Tibial nerve (tissue), 4 donors: Measurements from ENCODE around the gene BHLHE41. TPM values are rescaled to one million over a fixed set of nuclear protein-coding genes. Genes with fewer than 3 reads are reported as not detected.
A peak's percentile ranks its signal among the peaks of the same experiment; 100 is the strongest.

ENCODE experiments used
- DNase-seq, 2 donors: peaks; one replicate each; pipeline ENCODE4 v3.0.0-alpha.2; 2019; ENCODE audit warnings: low spot score in 2 of 2
- H3K27ac ChIP-seq, 4 donors: fragments of 200-600 bp; sonication (generic) in 3 of 4; one replicate each; pipeline ENCODE4 v1.5.1; 2017 to 2019; ENCODE audit warnings: mild to moderate bottlenecking in 1 of 4
- H3K27me3 ChIP-seq, 2 donors: fragments of 200-600 bp; sonication (generic) in 1 of 2; one replicate each; pipeline versions ENCODE4 v1.5.1 to v1.6.0; 2017 to 2019
- H3K36me3 ChIP-seq, 3 donors: fragments of 200-600 bp; sonication (generic); one replicate each; pipeline ENCODE4 v1.5.1; 2018 to 2019
- H3K4me1 ChIP-seq, 4 donors: fragments of 200-600 bp; sonication (generic) in 3 of 4; one replicate each; pipeline ENCODE4 v1.5.1; 2017 to 2019
- H3K4me3 ChIP-seq, 4 donors: fragments of 200-600 bp; sonication (generic) in 3 of 4; one replicate each; pipeline ENCODE4 v1.5.1; 2017 to 2019; ENCODE audit warnings: mild to moderate bottlenecking in 1 of 4, moderate library complexity in 1 of 4
- H3K9me3 ChIP-seq, 4 donors: fragments of 200-600 bp; sonication (generic) in 3 of 4; one replicate each; pipeline ENCODE4 v1.5.1; 2017 to 2019
- EP300 ChIP-seq, 2 donors: sonication (generic); formaldehyde crosslinking; IDR thresholded peaks; one replicate each; pipeline ENCODE4 v1.6.1; 2017; ENCODE audit warnings: antibody characterized with exemption in 2 of 2, mild to moderate bottlenecking in 1 of 2
- POLR2A ChIP-seq, 2 donors: fragments of 450-650 bp; IDR thresholded peaks; one replicate each; pipeline ENCODE4 v1.6.1; 2017; ENCODE audit warnings: antibody characterized with exemption in 2 of 2, mild to moderate bottlenecking in 2 of 2, moderate library complexity in 2 of 2
- WGBS, 2 donors: methylation state at CpG; one replicate each; pipeline ENCODE4 v1.1.5; 2018; 5-methylcytosine and 5-hydroxymethylcytosine counted together
- total RNA-seq, 4 donors: library from RNA; depleted of rRNA; stranded (reverse); fragments of >200 nt; gene quantifications; one replicate each; pipeline ENCODE4 v1.1.0, GENCODE V29; 2016
- TF ChIP-seq, protein P1 (sequence below), 5 experiments: fragments of 200-600 bp in 3 of 5; fragments of 450-650 bp in 2 of 5; sonication (generic) in 3 of 5; IDR thresholded peaks; one replicate each; pipeline ENCODE4 v1.5.1; 2016 to 2019; ENCODE audit warnings: antibody characterized with exemption in 5 of 5, mild to moderate bottlenecking in 3 of 5, moderate library complexity in 2 of 5

Gene BHLHE41
- total RNA-seq, 4 donors from 2014 or later, result 6.5 to 12.7 (median 9.9) TPM

DNA sequence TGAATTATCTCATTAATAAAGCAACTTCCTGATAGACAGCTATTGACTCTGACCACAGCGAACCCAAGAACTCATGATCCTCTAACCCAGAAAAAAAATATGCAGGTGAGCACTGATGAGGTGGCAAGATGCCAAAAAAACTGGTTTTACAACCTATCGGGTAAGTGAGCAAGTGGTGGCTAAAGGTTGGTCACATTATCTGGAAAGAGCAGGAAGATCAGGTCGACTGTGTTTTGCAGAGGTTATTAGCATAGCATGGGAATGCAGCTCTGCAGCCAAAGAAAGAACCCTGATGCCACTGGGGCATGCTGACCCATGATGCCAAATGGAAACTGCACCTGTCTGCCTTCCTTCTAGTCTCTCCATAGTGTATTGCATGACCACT, 23.5 kb downstream of the BHLHE41 start:
- Histone ChIP-seq H3K27me3 (no peaks in the 10 kb centered on the region), H3K4me1 (peaks cover 0 to 8% (median 0%) of the 10 kb centered on the region in 4 donors), H3K36me3 (no peaks in the 10 kb centered on the region), H3K9me3 (no peaks in the 10 kb centered on the region), H3K4me3 (no peak overlapping the region), H3K27ac (no peak overlapping the region)
- TF ChIP-seq, protein P1, sequence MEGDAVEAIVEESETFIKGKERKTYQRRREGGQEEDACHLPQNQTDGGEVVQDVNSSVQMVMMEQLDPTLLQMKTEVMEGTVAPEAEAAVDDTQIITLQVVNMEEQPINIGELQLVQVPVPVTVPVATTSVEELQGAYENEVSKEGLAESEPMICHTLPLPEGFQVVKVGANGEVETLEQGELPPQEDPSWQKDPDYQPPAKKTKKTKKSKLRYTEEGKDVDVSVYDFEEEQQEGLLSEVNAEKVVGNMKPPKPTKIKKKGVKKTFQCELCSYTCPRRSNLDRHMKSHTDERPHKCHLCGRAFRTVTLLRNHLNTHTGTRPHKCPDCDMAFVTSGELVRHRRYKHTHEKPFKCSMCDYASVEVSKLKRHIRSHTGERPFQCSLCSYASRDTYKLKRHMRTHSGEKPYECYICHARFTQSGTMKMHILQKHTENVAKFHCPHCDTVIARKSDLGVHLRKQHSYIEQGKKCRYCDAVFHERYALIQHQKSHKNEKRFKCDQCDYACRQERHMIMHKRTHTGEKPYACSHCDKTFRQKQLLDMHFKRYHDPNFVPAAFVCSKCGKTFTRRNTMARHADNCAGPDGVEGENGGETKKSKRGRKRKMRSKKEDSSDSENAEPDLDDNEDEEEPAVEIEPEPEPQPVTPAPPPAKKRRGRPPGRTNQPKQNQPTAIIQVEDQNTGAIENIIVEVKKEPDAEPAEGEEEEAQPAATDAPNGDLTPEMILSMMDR (IDR thresholded peaks at IDR 0.05), result no peak
- TF ChIP-seq POLR2A (IDR thresholded peaks at IDR 0.05) (no peak), EP300 (IDR thresholded peaks at IDR 0.05) (no peak)
- WGBS, 2 donors, result 62 to 66% methylated on average over 3 of the region's 3 CpGs
- DNase-seq, result no peak

DNA sequence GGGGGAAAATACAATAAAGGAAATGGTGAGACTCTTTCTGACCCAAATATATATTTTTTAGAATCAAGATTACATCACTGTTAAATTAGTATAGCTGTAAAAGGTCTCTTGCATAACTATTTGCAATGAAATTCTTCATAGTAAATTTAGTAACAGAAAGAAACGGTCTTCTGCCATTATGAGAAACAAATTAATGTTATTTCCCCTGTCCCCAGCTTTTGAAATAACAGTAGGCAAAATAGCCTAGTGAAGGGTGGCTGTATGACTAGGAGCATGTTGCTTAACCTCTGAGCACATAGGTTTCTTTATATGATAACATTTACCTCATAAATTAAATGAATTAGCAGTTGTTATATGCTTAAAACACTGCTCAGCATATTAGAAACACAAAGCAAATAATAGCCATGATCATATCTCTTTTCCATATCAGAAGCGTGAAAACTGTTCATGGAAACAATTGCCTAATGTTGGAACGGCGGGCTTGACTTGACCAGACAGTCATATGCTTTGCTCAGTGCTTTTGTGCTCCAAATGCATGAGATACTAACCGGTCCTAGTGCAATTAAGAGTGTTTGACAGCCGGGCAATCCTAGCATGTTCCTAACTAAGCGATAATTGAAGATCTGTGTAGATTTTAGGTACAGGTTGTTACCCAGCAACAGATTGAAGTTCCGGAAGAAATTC, 24.0 kb downstream of the BHLHE41 start:
- 84 to 88% methylated on average over 8 of the region's 8 CpGs for WGBS, 2 donors
- no peak overlapping the region for H3K4me3 ChIP-seq
- H3K36me3 ChIP-seq, result no peaks in the 10 kb centered on the region
- no peaks in the 10 kb centered on the region for H3K27me3 ChIP-seq
- H3K27ac ChIP-seq, result no peak overlapping the region
- no peak for DNase-seq
- H3K9me3 ChIP-seq, result no peaks in the 10 kb centered on the region
- H3K4me1 ChIP-seq, result peaks cover 0 to 8% (median 0%) of the 10 kb centered on the region in 4 donors
- TF ChIP-seq POLR2A (IDR thresholded peaks at IDR 0.05) (no peak), EP300 (IDR thresholded peaks at IDR 0.05) (no peak)
- TF ChIP-seq, protein P1 (IDR thresholded peaks at IDR 0.05), result no peak

DNA sequence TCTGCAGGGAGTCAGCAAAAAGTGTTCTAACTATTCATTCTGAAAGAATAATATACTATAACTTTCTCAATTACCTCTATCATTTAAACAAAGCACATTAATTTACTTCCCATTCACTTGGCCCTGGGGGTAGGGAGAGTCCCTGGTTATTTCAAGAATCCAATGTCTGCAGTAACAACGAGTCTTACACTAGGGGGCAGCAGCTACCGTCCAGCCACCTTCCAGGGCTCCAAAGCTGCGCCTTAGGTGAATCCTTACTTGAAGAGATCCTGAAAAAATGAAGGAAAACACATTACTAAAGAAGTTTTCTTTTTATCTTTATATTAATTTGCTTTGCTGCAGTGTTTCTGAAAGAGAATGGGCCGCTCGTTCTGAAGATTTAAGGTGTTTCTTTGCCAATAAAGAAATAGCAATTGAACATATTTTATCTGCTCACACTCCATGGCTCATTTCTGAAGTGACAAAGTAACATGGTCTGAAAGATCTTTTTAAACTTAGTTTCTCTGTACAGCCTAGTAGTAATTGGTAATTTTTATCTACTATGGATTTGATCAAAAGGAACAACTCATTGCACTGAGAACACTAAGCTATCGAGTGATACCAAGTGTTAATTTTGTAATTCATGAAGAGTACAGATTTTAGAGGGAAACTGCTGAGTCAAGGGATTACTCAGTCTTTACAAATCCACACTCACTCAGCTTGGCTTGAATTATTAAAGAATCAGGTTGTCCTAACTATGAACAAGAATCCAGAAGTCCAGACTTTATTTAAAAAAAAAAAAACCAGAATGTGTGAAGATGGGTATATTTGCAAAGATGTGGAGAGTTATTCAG, 27.6 kb downstream of the BHLHE41 start:
- H3K9me3 ChIP-seq, result no peaks in the 10 kb centered on the region
- TF ChIP-seq, protein P1 (IDR thresholded peaks at IDR 0.05), result peak; percentile 83 to 94 (median 89)
- TF ChIP-seq EP300 (IDR thresholded peaks at IDR 0.05), result peak in 1 of 2 donors; percentile 39
- TF ChIP-seq POLR2A (IDR thresholded peaks at IDR 0.05), result no peak
- peak in 1 of 2 donors; percentile 48 for DNase-seq
- WGBS, 2 donors, result 10 to 13% methylated on average over 6 of the region's 6 CpGs
- H3K27me3 ChIP-seq, result no peaks in the 10 kb centered on the region
- no peak overlapping the region for H3K4me3 ChIP-seq
- H3K4me1 ChIP-seq, result peaks cover 0 to 8% (median 0%) of the 10 kb centered on the region in 4 donors
- no peaks in the 10 kb centered on the region for H3K36me3 ChIP-seq
- H3K27ac ChIP-seq, result no peak overlapping the region

DNA sequence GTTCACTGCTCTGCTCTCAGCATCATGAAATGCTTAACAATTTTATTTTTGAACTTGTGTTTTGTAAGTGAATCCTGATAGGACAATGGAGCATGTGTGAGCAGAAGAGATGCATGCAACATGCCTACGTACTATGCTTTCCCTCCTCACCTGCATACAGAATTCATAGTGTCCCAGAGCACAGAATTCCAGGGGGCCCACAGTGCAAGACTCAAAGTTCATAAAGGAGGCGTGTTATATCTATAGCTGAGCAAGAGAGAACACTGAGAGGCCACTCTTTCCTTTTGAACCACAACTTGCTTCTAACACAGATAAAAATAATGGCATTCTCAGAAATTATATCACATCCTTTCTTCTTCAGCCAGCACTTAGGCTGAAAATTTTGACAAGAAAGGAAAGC, 28.8 kb downstream of the BHLHE41 start:
- WGBS, 2 donors, result 93 to 96% methylated on average over 2 of the region's 2 CpGs
- no peak overlapping the region for H3K27ac ChIP-seq
- no peaks in the 10 kb centered on the region for H3K9me3 ChIP-seq
- H3K27me3 ChIP-seq, result no peaks in the 10 kb centered on the region
- no peak for TF ChIP-seq EP300 (IDR thresholded peaks at IDR 0.05)
- H3K36me3 ChIP-seq, result no peaks in the 10 kb centered on the region
- no peak overlapping the region for H3K4me3 ChIP-seq
- DNase-seq, result no peak
- H3K4me1 ChIP-seq, result peaks cover 0 to 11% (median 0%) of the 10 kb centered on the region in 4 donors

DNA sequence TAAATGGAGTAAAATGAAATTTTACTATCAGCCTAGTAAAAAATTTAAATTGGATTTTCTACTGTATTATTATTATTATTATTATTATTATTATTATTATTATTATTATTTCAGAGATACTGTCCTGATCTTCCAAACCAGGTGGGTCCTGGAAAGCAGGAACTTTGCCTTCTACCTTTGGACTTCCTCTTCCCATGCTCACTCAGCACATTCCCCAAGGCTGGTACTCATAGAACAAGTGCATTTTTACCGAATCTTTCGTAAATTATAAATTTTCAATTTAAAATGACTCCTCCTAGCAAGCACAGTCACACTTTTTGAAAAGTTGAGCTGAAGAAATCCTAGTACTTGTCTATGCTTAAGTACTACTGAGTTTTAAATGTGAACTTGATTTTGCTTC, 29.7 kb downstream of the BHLHE41 start:
- no peaks in the 10 kb centered on the region for H3K27me3 ChIP-seq
- H3K27ac ChIP-seq, result no peak overlapping the region
- no peaks in the 10 kb centered on the region for H3K36me3 ChIP-seq
- peaks cover 0 to 11% (median 0%) of the 10 kb centered on the region in 4 donors for H3K4me1 ChIP-seq
- H3K9me3 ChIP-seq, result no peaks in the 10 kb centered on the region
- TF ChIP-seq EP300 (IDR thresholded peaks at IDR 0.05) (no peak), POLR2A (IDR thresholded peaks at IDR 0.05) (no peak)
- TF ChIP-seq, protein P1 (IDR thresholded peaks at IDR 0.05), result no peak
- DNase-seq, result no peak
- 97 to 99% methylated on average over 2 of the region's 2 CpGs for WGBS, 2 donors
- no peak overlapping the region for H3K4me3 ChIP-seq
